ENCODE data around the gene SHROOM4. TPM values are rescaled to one million over a fixed set of nuclear protein-coding genes. Genes with fewer than 3 reads are reported as not detected.

Gene SHROOM4
- total and polyA plus RNA-seq, 9 of the 15 experiments (the other 6 are each of a cell fraction or from before 2014, with no cell fraction given) = not detected

- TF ChIP-seq ATF3 (IDR thresholded peaks at IDR 0.05) = no peak
- no peak for TF ChIP-seq ATF3 (CRISPR knock-in tag; conservative IDR thresholded peaks at IDR 0.05)
- TF ChIP-seq HDAC1 (IDR thresholded peaks at IDR 0.05) = no peak
- TF ChIP-seq PRMT5 (CRISPR knock-in tag; IDR thresholded peaks at IDR 0.05) = no peak
- no peak for TF ChIP-seq CBX5 (IDR thresholded peaks at IDR 0.05; ENCODE audit: borderline replicate concordance, low read depth)
- no peak for TF ChIP-seq MAX (CRISPR knock-in tag; IDR thresholded peaks at IDR 0.05)
- TF ChIP-seq SMC3 (conservative IDR thresholded peaks at IDR 0.05; ENCODE audit: insufficient read depth, low read depth, low read length) = no peak
These were observed 66.5 kb downstream of the SHROOM4 start (continued) for GRCh38 chrX:50747471-50747900.

GRCh38 chrX:50736656-50737055, 77.3 kb downstream of the SHROOM4 start:
- in situ Hi-C loops (cut with MboI) = no loop called here
- ChIA-PET CTCF (ENCODE audit: low intra/inter-chr PET ratio) (no interaction called here), POLR2A (no interaction called here)
- no peak for ATAC-seq
- Histone ChIP-seq H4K20me1 (replicated peaks; ENCODE audit: control insufficient read depth, insufficient read depth, low read length) (no peaks in the 10 kb centered on the region), H3K9me3 (replicated peaks; ENCODE audit: control insufficient read depth, insufficient read depth, low read depth, low read length) (no peaks in the 10 kb centered on the region), H3K4me1 (replicated peaks in 1 of 2; ENCODE audit: control insufficient read depth in 2 of 2, insufficient read depth in 2 of 2, low read length in 2 of 2) (no peaks in the 10 kb centered on the region), H2AFZ (ENCODE audit: low read depth, low read length) (no peak overlapping the region), H3K4me3 (no peak overlapping the region), H3K9ac (ENCODE audit: insufficient read depth in 1 of 2, low read depth in 2 of 2, low read length in 2 of 2) (no peak overlapping the region), H3K4me2 (ENCODE audit: insufficient read depth, low read length) (no peak overlapping the region), H3K9me1 (ENCODE audit: control insufficient read depth, insufficient read depth, low read length) (no peaks in the 10 kb centered on the region), H3K27ac (ENCODE audit: extremely low read depth, low read depth, low read length) (no peak overlapping the region), H3K36me3 (ENCODE audit: control insufficient read depth, insufficient read depth, low read length) (no peaks in the 10 kb centered on the region), H3K27me3 (ENCODE audit: control insufficient read depth in 2 of 2, insufficient read depth in 2 of 2, low read length in 2 of 2) (no peaks in the 10 kb centered on the region), H3K79me2 (ENCODE audit: control insufficient read depth, insufficient read depth, low read length) (no peaks in the 10 kb centered on the region)
- no TSS peak for BruUV-seq (replicated peaks)
- 0% methylated on average over 2 of the region's 2 CpGs for WGBS (ENCODE audit: insufficient coverage, low coverage, missing lambda C conversion rate)
- intact Hi-C loops (cut with micrococcal nuclease) = no loop called here
- no peak for DNase-seq (ENCODE audit: extremely low read depth in 1 of 4, low spot score in 3 of 4)
- no peak for FAIRE-seq
- TF ChIP-seq MEIS2 (IDR thresholded peaks at IDR 0.05; ENCODE audit: partially characterized antibody) (peak; percentile 21), ZSCAN29 (IDR thresholded peaks at IDR 0.05) (no peak), SREBF2 (CRISPR knock-in tag; IDR thresholded peaks at IDR 0.05) (no peak)

Data from K562 (cell line).